K562 (cell line): ENCODE data around the gene GOLGA6L24. TPM values are rescaled to one million over a fixed set of nuclear protein-coding genes. Genes with fewer than 3 reads are reported as not detected.
"Not testable (repeated sequence)": the region's sequence is repeated elsewhere in the genome, so short reads cannot be mapped to it uniquely, and the experiment has no call there.

Experiments
- ATAC-seq: fragments of 200-7000 bp; cut with Tn5 transposase; 3 replicates; pipeline ENCODE4 v1.9.1; 2020; ENCODE audit warnings: moderate library complexity
- BruUV-seq: library from RNA; stranded (reverse); fragments of 400-500 nt; replicated peaks from 2 replicates; lab custom pipeline; 2021; lab: Mats Ljungman, UMichigan
- CTCF ChIA-PET: fragments of 300-600 bp; formaldehyde crosslinking; extraction: SDS; loops from one replicate; lab custom pipeline; 2021; ENCODE audit warnings: low intra/inter-chr PET ratio; lab: Yijun Ruan, JAX
- POLR2A ChIA-PET: fragments of 300-600, 350-650 bp; sonication (Branson Sonifier 250); formaldehyde crosslinking; extraction: SDS; loops from one replicate; lab custom pipeline; 2021; ENCODE audit warnings: antibody characterized with exemption, inconsistent platforms; lab: Yijun Ruan, JAX
- DNase-seq, 4 experiments: peaks; one replicate each; pipeline versions ENCODE4 v3.0.0 to v3.0.0-alpha.2; 2011 to 2018; ENCODE audit warnings: low spot score in 3 of 4, mixed read lengths in 3 of 4; ENCODE audit errors: extremely low read depth in 1 of 4
- FAIRE-seq: peaks from 2 replicates; lab custom pipeline; 2011; peaks lifted over from hg19 to GRCh38; lab: Jason Lieb, UNC
- H2AFZ ChIP-seq: 2 replicates; pipeline ENCODE4 v1.6.0; 2011; ENCODE audit warnings: low read depth, low read length, control low read depth, inconsistent platforms
- H3K27ac ChIP-seq: fragments of 200-600 bp; 3 replicates; pipeline ENCODE4 v1.8.0; 2011; ENCODE audit warnings: low read depth, mild to moderate bottlenecking, control low read depth, inconsistent platforms, low read length, moderate library complexity, mixed read lengths; ENCODE audit errors: extremely low read depth
- H3K27me3 ChIP-seq, 2 experiments: fragments of 300-600 bp in 1 of 2; 2 replicates in 1 of 2; 3 replicates in 1 of 2; pipeline versions ENCODE4 v1.6.0 to v1.8.0; 2011; ENCODE audit warnings: inconsistent platforms in 2 of 2, low read length in 2 of 2, mild to moderate bottlenecking in 1 of 2, mixed read lengths in 1 of 2, moderate library complexity in 1 of 2; ENCODE audit not compliant: control insufficient read depth in 2 of 2, insufficient read depth in 2 of 2
- H3K36me3 ChIP-seq: fragments of 300-600 bp; 3 replicates; pipeline ENCODE4 v1.8.0; 2011; ENCODE audit warnings: mild to moderate bottlenecking, low read length, inconsistent platforms; ENCODE audit not compliant: control insufficient read depth, insufficient read depth
- H3K4me1 ChIP-seq, 2 experiments: fragments of 200-600 bp in 1 of 2; replicated peaks in 1 of 2; 2 replicates in 1 of 2; 3 replicates in 1 of 2; pipeline versions ENCODE4 v1.5.1 to v1.8.0; 2011; ENCODE audit warnings: inconsistent platforms in 2 of 2, low read length in 2 of 2, mild to moderate bottlenecking in 1 of 2, mixed read lengths in 1 of 2, moderate library complexity in 1 of 2; ENCODE audit not compliant: control insufficient read depth in 2 of 2, insufficient read depth in 2 of 2
- H3K4me2 ChIP-seq: 2 replicates; pipeline ENCODE4 v1.6.1; 2011; ENCODE audit warnings: low read length, control low read depth, inconsistent platforms, mixed read lengths; ENCODE audit not compliant: insufficient read depth
- H3K4me3 ChIP-seq: fragments of 200-600 bp; sonication (generic), shearing (Covaris generic); 2 replicates; pipeline ENCODE4 v1.5.1; 2016; ENCODE audit warnings: control low read depth, inconsistent platforms
- H3K79me2 ChIP-seq: fragments of 200-600 bp; 3 replicates; pipeline ENCODE4 v1.8.0; 2011; ENCODE audit warnings: low read length, inconsistent platforms; ENCODE audit not compliant: control insufficient read depth, insufficient read depth
- H3K9ac ChIP-seq, 2 experiments: 2 replicates each; pipeline versions ENCODE4 v1.6.0 to v1.6.1; 2011; ENCODE audit warnings: low read depth in 2 of 2, low read length in 2 of 2, control low read depth in 1 of 2, inconsistent platforms in 1 of 2, mild to moderate bottlenecking in 1 of 2, mixed read lengths in 1 of 2; ENCODE audit not compliant: insufficient read depth in 1 of 2
- H3K9me1 ChIP-seq: one replicate; pipeline ENCODE4 v1.6.0; 2011; ENCODE audit warnings: inconsistent platforms, mild to moderate bottlenecking, low read length, moderate library complexity; ENCODE audit not compliant: control insufficient read depth, insufficient read depth
- H3K9me3 ChIP-seq: replicated peaks from 2 replicates; pipeline ENCODE4 v1.5.1; 2011; ENCODE audit warnings: low read depth, low read length, inconsistent platforms; ENCODE audit not compliant: control insufficient read depth, insufficient read depth
- H4K20me1 ChIP-seq: replicated peaks from 2 replicates; pipeline ENCODE4 v1.6.1; 2011; ENCODE audit warnings: low read length, inconsistent platforms, mixed read lengths; ENCODE audit not compliant: control insufficient read depth, insufficient read depth
- ZNF121 ChIP-seq: sonication (generic); formaldehyde crosslinking; conservative IDR thresholded peaks from 2 replicates; pipeline ENCODE4 v1.8.0; 2022; ENCODE audit warnings: missing genetic modification reagents
- WGBS: fragments of 100-300 bp; shearing (Covaris generic); methylation state at CpG from one replicate; pipeline ENCODE4 v1.1.6; 2016; ENCODE audit warnings: low coverage, mixed read lengths; ENCODE audit not compliant: insufficient coverage; ENCODE audit errors: missing lambda C conversion rate; 5-methylcytosine and 5-hydroxymethylcytosine counted together
- in situ Hi-C: fragments of 300-500 bp; cut with MboI; formaldehyde crosslinking; loops from 4 replicates; pipeline ENCODE4 v1.15.0; 2018; ENCODE audit warnings: inconsistent platforms, mixed read lengths
- intact Hi-C: fragments of 100-400 bp; cut with micrococcal nuclease; formaldehyde crosslinking; loops from 2 replicates; pipeline ENCODE4 v1.14.2; 2022
- polyA plus RNA-seq, 8 experiments: library from polyadenylated mRNA; depleted of rRNA in 4 of 8; stranded (reverse) in 5 of 8; unstranded in 3 of 8; fragments of >200 nt; fragmentation: Nextera tagmentation in 2 of 8; fragmentation: Illumina TruSeq in 1 of 8; extraction: Ambion mirVana in 2 of 8; extraction: Trizol in 1 of 8; gene quantifications; 2 replicates each; pipeline versions ENCODE4 v1.2.1 to v1.2.3, GENCODE V29; 2011 to 2014; ENCODE audit warnings: inconsistent platforms in 1 of 8, missing spikeins in 1 of 8
- total RNA-seq, 7 experiments: library from RNA; depleted of rRNA in 6 of 7; stranded (reverse); fragments of >200 nt in 6 of 7; fragmentation: Illumina TruSeq in 2 of 7; extraction: Trizol in 2 of 7; gene quantifications; 2 replicates each; pipeline versions ENCODE4 v1.2.1 to v1.2.3, GENCODE V29; 2011 to 2021; ENCODE audit warnings: low replicate concordance in 1 of 7

The GOLGA6L24 gene
- total and polyA plus RNA-seq, 9 of the 15 experiments (the other 6 are each of a cell fraction or from before 2014, with no cell fraction given) = not detected

GRCh38 chr15:28316958-28317357, 40.9 kb downstream of the GOLGA6L24 start:
- H3K27me3 ChIP-seq, FAIRE-seq, H2AFZ ChIP-seq, DNase-seq, POLR2A ChIA-PET, H4K20me1 ChIP-seq, in situ Hi-C loops, BruUV-seq, H3K9ac ChIP-seq, intact Hi-C loops, H3K9me3 ChIP-seq, H3K4me1 ChIP-seq, ATAC-seq, H3K27ac ChIP-seq, H3K4me2 ChIP-seq, CTCF ChIA-PET, H3K9me1 ChIP-seq, H3K4me3 ChIP-seq: not testable (repeated sequence)
- Histone ChIP-seq H3K79me2 (peaks cover 42% of the 10 kb centered on the region), H3K36me3 (peaks cover 38% of the 10 kb centered on the region)
- peak; percentile 54 for TF ChIP-seq ZNF121 (CRISPR knock-in tag)
- 98% methylated on average over 7 of the region's 7 CpGs for WGBS

- H3K9ac ChIP-seq, DNase-seq, H3K4me2 ChIP-seq, BruUV-seq, CTCF ChIA-PET, FAIRE-seq, H2AFZ ChIP-seq, POLR2A ChIA-PET, H3K4me1 ChIP-seq, intact Hi-C loops, H4K20me1 ChIP-seq, H3K27me3 ChIP-seq, H3K27ac ChIP-seq, H3K9me1 ChIP-seq, in situ Hi-C loops, ATAC-seq, H3K9me3 ChIP-seq, H3K4me3 ChIP-seq: not testable (repeated sequence)
- Histone ChIP-seq H3K36me3 (peaks cover 27% of the 10 kb centered on the region), H3K79me2 (peaks cover 14% of the 10 kb centered on the region)
- 85% methylated on average over 8 of the region's 11 CpGs for WGBS
These were observed 47.4 kb downstream of the GOLGA6L24 start for GRCh38 chr15:28310454-28310853.
